ENCODE measurements around the gene KPNA3.
"Not testable (repeated sequence)": the region's sequence is repeated elsewhere in the genome, so short reads cannot be mapped to it uniquely, and the experiment has no call there.

The KPNA3 gene, protein sequence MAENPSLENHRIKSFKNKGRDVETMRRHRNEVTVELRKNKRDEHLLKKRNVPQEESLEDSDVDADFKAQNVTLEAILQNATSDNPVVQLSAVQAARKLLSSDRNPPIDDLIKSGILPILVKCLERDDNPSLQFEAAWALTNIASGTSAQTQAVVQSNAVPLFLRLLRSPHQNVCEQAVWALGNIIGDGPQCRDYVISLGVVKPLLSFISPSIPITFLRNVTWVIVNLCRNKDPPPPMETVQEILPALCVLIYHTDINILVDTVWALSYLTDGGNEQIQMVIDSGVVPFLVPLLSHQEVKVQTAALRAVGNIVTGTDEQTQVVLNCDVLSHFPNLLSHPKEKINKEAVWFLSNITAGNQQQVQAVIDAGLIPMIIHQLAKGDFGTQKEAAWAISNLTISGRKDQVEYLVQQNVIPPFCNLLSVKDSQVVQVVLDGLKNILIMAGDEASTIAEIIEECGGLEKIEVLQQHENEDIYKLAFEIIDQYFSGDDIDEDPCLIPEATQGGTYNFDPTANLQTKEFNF

GRCh38 chr13:49792550-49793324 is at the start of gene KPNA3:
TSS of gene KPNA3 (minus strand) at chr13:49792682. CDS start at chr13:49792506, 176 bp downstream.
- FAIRE-seq = no peak

GRCh38 chr13:49841964-49842363 is 49.5 kb upstream of the KPNA3 start:
- no peak for FAIRE-seq

GRCh38 chr13:49840675-49841074 is 48.2 kb upstream of the KPNA3 start:
- FAIRE-seq = no peak

- no peak for FAIRE-seq
These were observed 47.8 kb upstream of the KPNA3 start for GRCh38 chr13:49840266-49840665.

DNA sequence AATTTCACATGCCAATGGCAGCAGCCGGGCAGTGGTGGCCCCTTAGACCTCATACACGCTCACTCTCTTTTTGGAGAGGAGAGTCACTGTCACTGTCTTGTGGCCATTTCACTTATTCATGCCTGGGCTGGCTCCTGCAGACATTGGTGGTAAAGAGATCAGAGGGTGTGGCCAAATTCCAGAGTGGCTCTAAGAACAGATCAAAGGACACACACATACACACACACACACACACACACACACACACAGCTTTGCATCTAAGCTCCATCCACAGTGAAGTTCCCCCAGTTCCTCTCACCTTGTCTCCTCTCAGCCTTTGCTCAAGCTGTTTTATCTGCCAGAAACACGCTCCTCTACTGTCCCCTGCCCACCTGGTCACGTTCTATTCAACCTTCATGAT is 46.5 kb upstream of the KPNA3 start:
- FAIRE-seq = no peak

DNA sequence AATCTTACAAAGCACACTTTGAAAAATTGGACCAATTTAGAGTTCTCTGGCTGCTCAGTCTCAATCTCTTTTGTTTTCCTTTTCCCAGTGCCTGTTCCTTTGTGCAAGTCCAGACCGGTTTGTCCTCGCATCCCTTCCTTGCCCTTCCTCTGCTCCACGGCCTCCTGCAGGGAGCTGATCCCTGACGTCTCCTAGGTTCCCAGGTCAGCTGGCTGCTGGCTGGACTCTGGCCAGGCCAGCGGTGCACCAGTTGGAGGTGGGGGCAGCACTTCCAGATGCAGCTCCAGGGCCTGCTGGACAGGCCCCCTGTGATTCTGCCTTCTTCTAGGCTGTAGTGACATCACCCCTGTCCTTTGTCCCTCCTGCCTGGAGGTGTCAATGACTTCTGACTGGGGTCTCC is 44.0 kb upstream of the KPNA3 start:
- FAIRE-seq = no peak

DNA sequence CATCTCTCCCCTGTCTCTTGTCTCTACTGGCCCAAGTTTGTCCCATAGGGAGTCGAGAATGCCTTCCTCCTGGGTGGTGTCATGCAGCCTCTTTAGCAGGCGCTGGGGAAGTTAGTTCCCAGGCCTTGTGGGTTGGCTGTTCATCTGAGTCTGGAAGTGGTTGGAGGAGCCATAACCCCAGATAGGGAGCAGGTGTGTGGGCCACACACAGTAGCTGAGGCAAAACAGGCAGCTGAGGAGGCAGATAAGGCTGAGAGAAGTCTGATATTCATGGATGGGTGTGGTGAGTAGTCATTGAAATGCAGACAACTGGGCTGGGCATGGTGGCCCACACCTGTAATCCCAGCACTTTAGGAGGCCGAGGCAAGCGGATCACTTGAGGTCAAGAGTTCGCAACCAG is 40.9 kb upstream of the KPNA3 start:
- FAIRE-seq = no peak

DNA sequence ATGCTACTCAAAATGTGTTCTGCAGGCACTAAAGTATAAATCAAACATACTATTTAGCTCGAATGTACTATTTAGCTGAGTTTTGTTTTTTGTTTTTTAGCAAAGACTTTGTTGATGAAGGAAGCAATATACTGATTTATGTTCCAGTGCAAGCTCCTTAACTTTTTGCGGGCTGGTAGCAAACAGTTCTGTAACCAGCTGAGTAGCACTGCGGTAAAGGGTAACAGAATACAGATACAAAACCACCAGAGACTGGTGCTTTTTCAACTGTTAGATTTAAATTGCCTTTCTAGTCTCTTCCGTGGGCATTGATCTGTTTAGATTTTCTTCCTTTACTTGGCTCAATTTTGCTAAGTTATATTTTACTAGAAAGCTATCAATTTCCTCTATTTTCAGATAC is 39.0 kb upstream of the KPNA3 start:
- FAIRE-seq = no peak

GRCh38 chr13:49830721-49831120 is 38.2 kb upstream of the KPNA3 start:
- FAIRE-seq = no peak

GRCh38 chr13:49829715-49830114 is 37.2 kb upstream of the KPNA3 start:
- no peak for FAIRE-seq

GRCh38 chr13:49828453-49828852 is 36.0 kb upstream of the KPNA3 start:
- FAIRE-seq = no peak

- no peak for FAIRE-seq
These were observed 35.4 kb upstream of the KPNA3 start for GRCh38 chr13:49827891-49828290.

GRCh38 chr13:49827336-49827735 is 34.9 kb upstream of the KPNA3 start:
- no peak for FAIRE-seq

GRCh38 chr13:49821216-49822009 is 28.9 kb upstream of the KPNA3 start:
- FAIRE-seq = no peak

GRCh38 chr13:49820591-49821215 is 28.2 kb upstream of the KPNA3 start:
- FAIRE-seq = no peak

DNA sequence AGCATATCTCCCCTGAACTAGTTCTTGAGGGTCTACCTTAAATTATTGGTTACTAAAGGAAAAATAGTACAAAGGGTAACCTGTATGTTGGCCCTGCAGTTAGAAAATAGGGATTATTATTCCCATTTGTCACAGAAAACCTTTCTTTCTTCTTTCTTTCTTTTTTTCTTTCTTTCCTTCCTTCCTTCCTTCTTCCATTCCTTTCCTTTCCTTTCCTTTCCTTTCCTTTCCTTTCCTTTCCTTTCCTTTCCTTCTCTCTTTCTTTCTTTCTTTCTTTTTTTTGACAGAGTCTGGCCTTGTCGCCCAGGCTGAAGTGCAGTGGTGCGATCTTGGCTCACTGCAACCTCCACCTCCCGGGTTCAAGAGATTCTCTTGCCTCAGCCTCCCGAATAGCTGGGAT is 23.6 kb upstream of the KPNA3 start:
- FAIRE-seq = not testable (repeated sequence)

DNA sequence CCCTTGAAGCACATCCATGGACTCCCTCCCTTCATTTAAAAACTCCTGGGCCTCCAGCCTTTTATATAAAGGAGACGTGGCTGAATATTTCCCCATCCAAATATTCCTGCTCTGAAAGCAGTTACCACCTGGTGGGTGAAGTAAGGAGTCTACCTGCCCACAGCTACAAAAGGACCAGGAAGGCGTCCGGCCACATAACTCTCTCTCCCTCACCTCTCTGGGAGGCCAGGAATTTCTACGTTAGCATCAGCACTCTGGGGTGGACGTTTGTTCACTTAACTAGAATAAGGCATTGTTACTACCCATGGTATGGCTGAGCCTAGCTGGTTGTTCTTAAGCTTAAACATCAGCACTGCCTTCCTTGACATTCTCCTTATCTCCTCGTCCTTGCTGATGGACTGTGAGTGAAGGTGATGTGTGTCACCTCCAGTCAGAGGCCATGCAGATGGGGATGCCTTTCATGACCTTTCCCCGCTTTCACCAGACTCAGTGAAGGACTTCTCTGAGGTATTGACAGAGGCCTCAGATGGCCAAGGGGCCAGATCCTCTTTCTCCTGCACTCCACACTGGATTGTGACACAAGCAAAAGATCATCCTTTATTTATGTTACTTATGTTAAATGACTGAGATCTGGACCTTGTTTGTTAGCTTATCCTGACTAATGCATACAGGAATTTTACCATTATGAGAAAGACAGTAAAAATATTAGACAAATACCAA is 22.2 kb upstream of the KPNA3 start:
- FAIRE-seq = no peak

DNA sequence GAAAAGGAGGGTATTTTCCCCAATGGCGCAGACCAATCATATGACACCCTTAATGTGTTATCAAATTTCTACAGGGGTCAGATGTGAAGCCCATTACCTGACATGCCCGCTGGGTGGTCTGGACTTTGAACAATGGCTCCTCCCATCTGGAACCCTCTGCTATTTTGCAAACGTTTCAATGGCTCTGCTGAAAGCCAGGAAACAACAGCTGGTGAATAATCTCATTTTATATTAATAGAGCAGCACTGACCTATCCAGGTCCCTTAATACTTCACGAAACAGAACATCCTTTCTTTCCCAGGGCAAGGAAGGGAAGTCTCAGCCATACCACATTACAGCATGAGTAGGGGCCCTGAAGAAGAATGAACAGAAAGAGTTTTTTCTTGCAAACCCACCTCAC is 20.3 kb upstream of the KPNA3 start:
- no peak for FAIRE-seq

- no peak for FAIRE-seq
These were observed 19.0 kb upstream of the KPNA3 start for GRCh38 chr13:49811527-49811908.

- no peak for FAIRE-seq
These were observed 18.4 kb upstream of the KPNA3 start for GRCh38 chr13:49810567-49811526.

- no peak for FAIRE-seq
These were observed 15.2 kb upstream of the KPNA3 start for GRCh38 chr13:49807681-49808080.

All from colon (tissue), 2 donors.